ENCODE results near the gene GRN. TPM values are rescaled to one million over a fixed set of nuclear protein-coding genes. Genes with fewer than 3 reads are reported as not detected.
A peak's percentile ranks its signal among the peaks of the same experiment; 100 is the strongest.

Gene GRN
- total and polyA plus RNA-seq, 9 of the 15 experiments (the other 6 are each of a cell fraction or from before 2014, with no cell fraction given) = 5.4 to 75.3 (median 20.7) TPM

DNA sequence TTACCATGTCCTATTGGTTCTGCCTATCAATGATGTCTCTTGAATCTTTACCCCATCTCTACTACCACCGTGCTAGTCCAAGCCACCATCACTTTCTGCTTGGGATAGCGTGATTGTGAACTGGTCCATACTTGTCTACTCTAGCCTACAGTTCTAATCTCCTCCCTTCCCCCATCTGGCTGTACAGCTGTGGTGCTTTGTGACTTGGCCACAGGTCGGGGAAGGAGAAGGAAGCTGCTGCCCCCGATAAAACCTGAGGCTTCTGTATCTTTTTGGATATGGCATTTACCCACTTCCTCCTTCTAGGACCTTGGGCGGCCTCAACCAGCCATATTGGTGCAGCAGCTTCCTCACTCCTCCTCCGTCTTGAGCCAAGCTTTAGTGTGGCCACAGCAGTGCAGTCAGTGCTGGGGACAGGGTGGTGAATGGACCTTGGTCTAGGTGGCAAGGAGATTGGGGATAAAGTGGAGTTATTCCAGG, 44.7 kb downstream of the GRN start (continued):
- TF ChIP-seq, protein P1, sequence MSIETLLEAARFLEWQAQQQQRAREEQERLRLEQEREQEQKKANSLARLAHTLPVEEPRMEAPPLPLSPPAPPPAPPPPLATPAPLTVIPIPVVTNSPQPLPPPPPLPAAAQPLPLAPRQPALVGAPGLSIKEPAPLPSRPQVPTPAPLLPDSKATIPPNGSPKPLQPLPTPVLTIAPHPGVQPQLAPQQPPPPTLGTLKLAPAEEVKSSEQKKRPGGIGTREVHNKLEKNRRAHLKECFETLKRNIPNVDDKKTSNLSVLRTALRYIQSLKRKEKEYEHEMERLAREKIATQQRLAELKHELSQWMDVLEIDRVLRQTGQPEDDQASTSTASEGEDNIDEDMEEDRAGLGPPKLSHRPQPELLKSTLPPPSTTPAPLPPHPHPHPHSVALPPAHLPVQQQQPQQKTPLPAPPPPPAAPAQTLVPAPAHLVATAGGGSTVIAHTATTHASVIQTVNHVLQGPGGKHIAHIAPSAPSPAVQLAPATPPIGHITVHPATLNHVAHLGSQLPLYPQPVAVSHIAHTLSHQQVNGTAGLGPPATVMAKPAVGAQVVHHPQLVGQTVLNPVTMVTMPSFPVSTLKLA (conservative IDR thresholded peaks at IDR 0.05) = peak in 1 of 2 experiments; percentile 57; a peak in 2 of 4 replicates
- peak; percentile 84 for TF ChIP-seq EP300 (IDR thresholded peaks at IDR 0.05; ENCODE audit: low read length)
- no peak for TF ChIP-seq ETS2 (tag; IDR thresholded peaks at IDR 0.05; ENCODE audit: borderline replicate concordance, poor library complexity, severe bottlenecking)
- TF ChIP-seq RBM15 (IDR thresholded peaks at IDR 0.05; ENCODE audit: insufficient read depth, low read length) = no peak
- TF ChIP-seq CBX5 (IDR thresholded peaks at IDR 0.05; ENCODE audit: borderline replicate concordance, low read depth) = no peak
- TF ChIP-seq, protein P2, sequence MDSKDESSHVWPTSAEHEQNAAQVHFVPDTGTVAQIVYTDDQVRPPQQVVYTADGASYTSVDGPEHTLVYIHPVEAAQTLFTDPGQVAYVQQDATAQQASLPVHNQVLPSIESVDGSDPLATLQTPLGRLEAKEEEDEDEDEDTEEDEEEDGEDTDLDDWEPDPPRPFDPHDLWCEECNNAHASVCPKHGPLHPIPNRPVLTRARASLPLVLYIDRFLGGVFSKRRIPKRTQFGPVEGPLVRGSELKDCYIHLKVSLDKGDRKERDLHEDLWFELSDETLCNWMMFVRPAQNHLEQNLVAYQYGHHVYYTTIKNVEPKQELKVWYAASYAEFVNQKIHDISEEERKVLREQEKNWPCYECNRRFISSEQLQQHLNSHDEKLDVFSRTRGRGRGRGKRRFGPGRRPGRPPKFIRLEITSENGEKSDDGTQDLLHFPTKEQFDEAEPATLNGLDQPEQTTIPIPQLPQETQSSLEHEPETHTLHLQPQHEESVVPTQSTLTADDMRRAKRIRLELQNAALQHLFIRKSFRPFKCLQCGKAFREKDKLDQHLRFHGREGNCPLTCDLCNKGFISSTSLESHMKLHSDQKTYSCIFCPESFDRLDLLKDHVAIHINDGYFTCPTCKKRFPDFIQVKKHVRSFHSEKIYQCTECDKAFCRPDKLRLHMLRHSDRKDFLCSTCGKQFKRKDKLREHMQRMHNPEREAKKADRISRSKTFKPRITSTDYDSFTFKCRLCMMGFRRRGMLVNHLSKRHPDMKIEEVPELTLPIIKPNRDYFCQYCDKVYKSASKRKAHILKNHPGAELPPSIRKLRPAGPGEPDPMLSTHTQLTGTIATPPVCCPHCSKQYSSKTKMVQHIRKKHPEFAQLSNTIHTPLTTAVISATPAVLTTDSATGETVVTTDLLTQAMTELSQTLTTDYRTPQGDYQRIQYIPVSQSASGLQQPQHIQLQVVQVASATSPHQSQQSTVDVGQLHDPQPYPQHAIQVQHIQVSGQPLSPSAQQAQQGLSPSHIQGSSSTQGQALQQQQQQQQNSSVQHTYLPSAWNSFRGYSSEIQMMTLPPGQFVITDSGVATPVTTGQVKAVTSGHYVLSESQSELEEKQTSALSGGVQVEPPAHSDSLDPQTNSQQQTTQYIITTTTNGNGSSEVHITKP (IDR thresholded peaks at IDR 0.05; ENCODE audit: partially characterized antibody) = peak; percentile 83
- TF ChIP-seq SOX6 (IDR thresholded peaks at IDR 0.05) = peak; percentile 53
- no peak for TF ChIP-seq MEIS2 (IDR thresholded peaks at IDR 0.05; ENCODE audit: partially characterized antibody)
- TF ChIP-seq GTF3C2 (IDR thresholded peaks at IDR 0.05; ENCODE audit: borderline replicate concordance, extremely low read depth, insufficient read length) = no peak
- TF ChIP-seq CBX2 (IDR thresholded peaks at IDR 0.05; ENCODE audit: insufficient read depth, low read length, poor library complexity, severe bottlenecking) = no peak
- no peak for TF ChIP-seq ZNF232 (CRISPR knock-in tag; IDR thresholded peaks at IDR 0.05)
- 0 out of 2 replicates have a peak, but pooled peaks have one; percentile 59 for TF ChIP-seq ZKSCAN1 (IDR thresholded peaks at IDR 0.05; ENCODE audit: low read depth, low read length)
- TF ChIP-seq EGR1 (conservative IDR thresholded peaks at IDR 0.05) = no peak
- 0 out of 2 replicates have a peak, but pooled peaks have one; percentile 45 for TF ChIP-seq JUND (IDR thresholded peaks at IDR 0.05; ENCODE audit: borderline replicate concordance, low read depth, low read length)
- TF ChIP-seq JUND (tag; IDR thresholded peaks at IDR 0.05; ENCODE audit: borderline replicate concordance, low read depth, low read length) = peak; percentile 16; the same call in 2 of the 3 replicates
- no peak for TF ChIP-seq ATF6 (CRISPR knock-in tag; IDR thresholded peaks at IDR 0.05)
- no peak for TF ChIP-seq ZC3H4 (CRISPR knock-in tag; IDR thresholded peaks at IDR 0.05; ENCODE audit: borderline replicate concordance)

Measured in K562 (cell line).